Stimulated activated CD4-positive, alpha-beta T cell treated with anti-CD3 and anti-CD28 coated beads, Interleukin-1b, Interleukin-23, amount 100 ng/mL, for 4 hours (primary cell): ENCODE results near the gene SPOP.
"Not testable (repeated sequence)": the region's sequence is repeated elsewhere in the genome, so short reads cannot be mapped to it uniquely, and the experiment has no call there.

Experiments used
- DNase-seq, 2 donors: peaks; one replicate each; pipeline ENCODE4 v3.0.0-alpha.2; 2020; ENCODE audit warnings: low read depth in 2 of 2

Gene SPOP

DNA sequence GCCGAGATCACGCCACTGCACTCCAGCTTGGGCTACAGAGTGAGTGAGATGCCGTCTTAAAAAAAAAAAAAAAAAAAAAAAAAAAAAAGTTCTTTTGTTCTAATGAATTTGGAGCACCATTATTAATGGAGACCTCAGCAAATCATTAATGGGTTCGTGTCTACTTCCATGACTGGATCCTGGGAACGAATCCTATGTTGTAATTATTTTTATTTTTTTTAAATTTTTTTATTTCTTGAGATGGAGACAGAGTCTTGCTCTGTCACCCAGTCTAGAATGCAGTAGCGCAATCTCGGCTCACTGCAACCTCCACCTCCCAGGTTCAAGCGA lies 30.7 kb downstream of the SPOP start:
- no peak for DNase-seq

GRCh38 chr17:49646391-49647255 lies 31.3 kb downstream of the SPOP start:
- peak; percentile 5 to 31 for DNase-seq

DNA sequence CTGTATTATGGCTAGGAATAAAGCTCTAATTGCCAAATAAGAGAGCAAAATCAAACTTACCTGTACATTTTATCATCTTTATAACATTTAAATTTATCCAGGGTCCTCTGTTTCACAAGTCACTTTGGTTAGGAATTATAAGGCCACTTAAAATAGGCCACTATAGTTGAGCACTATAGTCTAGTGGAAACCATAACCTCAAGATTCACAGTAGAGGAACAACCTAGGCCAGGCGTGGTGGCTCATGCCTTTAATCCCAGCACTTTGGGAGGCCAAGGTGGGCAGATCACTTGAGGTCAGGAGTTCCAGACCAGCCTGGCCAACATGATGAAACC lies 31.9 kb downstream of the SPOP start:
- DNase-seq, result not testable (repeated sequence)

DNA sequence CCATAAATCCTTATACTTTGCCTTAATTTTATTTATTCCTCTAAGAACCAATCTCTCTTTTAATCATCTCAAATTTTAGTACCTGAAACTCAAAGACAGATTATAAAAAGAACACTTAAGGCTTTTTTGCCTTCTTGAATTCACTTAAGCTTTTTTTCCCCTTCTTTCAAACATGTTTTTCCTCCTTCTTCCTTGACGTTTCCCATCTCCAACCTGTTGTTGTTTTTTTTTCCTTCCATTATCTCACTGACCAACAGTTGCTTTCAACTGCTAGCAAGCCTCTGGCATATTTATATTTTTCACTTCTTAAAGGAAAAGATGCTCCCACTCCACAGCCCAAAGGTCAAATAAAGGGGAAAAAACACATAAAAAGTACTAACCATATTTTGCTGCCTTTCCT lies 32.2 kb downstream of the SPOP start:
- DNase-seq, result no peak

- no peak for DNase-seq
Observed at GRCh38 chr17:49640556-49640955, 37.3 kb downstream of the SPOP start.

- no peak for DNase-seq
Observed at GRCh38 chr17:49638818-49639217, 39.1 kb downstream of the SPOP start.

DNA sequence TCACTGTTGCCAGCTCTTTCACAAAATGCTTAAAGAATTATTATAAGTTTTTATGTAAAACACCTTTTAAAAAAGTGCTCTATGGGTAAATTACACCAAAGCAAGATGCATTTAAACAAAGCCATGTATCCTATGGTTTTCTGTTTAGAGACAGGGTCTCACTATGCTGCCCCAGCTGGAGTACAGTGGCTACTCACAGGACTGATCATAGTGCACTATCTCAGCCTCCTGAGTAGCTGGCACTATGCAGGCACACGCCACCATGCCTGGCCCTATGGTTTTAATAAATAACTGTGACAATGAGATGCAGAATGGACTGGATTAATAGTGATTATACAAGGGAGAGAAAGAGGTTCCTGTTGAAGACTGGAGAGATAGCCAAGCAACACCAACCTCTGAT lies 40.2 kb downstream of the SPOP start:
- DNase-seq, result no peak

DNA sequence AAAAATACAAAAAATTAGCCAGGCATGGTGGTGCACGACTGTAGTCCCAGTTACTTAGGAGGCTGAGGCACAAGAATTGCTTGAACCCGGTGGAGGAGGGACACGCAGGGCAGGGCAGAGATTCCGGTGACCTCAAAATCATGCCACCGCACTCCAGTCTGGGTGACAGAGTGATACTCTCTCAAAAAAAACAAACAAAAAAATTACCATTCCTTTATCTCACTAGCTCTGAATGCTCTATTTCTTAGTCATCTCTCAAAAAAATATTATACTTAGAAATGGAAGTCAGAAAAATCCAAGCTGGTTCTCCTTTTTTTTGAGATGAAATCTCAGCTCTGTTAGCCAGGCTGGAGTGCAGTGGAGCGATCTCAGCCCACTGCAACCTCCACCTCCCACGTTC lies 40.8 kb downstream of the SPOP start:
- DNase-seq, result no peak

- no peak for DNase-seq
Observed at GRCh38 chr17:49635121-49635520, 42.8 kb downstream of the SPOP start.

DNA sequence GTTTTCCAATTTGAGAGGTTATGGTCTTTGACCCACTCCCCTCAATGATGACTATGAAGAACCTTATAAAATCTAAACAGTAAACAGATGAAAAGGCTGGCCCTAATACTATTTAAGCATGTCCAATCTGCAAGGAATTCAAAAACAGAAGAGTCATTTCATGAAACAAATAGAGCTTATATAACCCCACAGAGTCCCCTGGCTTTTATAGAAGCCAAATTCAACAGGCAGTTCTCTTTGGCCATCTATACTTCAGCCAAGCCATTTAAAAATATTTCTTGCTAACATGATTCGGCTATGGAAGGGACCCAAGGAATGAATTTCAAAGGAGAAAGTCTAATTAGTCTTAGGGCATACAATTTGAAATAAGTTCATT lies 43.4 kb downstream of the SPOP start:
- no peak for DNase-seq

- DNase-seq, result no peak
Observed at GRCh38 chr17:49633762-49634484, 44.0 kb downstream of the SPOP start.

DNA sequence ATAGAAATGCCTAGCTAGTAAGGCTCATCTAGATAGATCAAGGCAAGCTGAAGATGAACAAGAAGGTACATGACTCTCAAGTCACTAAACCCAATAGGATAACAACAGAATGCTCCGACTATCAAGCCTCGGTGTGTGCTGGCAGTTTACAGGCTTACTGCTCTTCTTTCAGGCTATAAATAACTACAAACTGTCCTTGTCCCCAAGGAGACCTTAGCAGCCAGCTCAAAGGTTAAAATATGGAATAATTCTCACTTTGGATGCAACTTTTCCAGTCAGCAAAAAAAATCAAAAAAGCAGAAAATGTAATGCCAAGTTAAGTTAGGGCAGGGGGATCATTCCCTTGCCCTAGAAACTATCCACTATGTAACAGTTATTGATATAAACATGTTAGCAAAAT lies 44.6 kb downstream of the SPOP start:
- DNase-seq, result no peak

DNA sequence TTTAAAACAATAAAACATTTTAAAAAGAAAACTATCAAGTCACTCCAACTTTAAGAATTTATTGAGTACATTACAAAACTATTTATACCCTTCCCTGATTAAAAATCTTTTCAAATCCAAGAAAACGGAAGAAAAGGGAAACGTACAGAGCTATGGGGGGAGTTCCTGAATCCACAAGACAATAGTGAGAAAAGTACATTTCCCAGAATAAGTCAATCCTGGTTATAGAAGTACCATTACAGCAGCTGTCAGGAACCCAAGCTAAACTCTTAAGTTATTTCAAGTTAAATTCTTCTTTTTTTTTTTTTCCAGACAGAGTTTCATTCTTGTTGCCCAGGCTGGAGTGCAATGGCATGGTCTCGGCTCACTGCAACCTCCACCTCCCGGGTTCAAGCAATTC lies 45.7 kb downstream of the SPOP start:
- no peak for DNase-seq

DNA sequence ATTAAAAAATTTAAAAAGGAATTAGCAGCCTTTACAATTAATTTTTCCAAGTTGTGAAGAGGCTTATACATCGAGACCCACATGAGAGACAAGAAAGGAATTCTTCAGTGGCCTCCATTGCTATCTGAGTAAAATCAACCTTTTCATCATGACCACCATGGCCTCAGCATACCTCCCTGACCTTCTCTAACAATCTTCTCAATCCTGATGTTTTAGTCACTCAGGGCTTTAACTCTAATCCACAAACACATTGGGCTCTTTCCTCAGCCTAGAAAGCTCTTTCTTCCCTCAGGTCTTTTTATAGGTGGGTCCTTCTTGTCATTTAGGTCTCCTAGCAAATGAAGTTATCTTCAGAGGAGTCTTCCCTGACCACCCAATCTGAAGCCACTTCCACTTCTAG lies 46.4 kb downstream of the SPOP start:
- DNase-seq, result no peak

DNA sequence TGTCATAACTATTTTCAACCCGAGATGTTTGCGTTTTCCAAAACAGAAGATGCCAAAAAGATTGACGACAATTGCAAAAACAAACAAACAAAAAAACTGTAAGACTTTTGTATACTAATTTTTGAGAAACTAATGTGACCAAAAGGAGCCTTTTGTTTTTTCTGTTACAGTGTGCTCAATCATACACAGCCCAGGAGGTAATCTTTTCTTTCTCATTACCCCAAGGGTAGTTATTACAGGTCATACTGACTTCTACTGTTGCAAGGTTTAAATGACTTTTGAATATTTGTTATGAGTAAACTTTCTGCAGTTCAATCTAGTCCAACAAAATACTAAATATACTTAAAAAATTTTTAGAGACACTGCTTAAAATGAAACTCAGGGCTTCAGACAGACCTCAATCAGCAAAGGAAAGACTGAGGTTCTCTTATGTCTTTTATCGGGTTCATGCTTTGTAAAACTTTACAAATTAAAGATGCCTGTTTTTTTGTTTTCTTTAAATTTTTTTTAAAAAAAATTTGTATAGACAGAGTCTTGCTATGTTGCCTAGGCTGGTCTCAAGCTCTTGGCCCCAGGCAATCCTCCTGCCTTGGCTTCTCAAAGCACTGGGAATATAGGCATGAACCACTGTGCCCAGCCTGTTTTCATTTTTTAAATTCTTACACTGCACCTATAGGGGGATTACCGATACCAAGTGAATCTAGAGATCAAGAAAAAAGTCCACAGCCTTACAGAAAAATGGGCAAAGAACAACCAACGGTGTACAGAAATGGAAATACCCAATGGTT lies 47.6 kb downstream of the SPOP start:
- DNase-seq, result no peak

- no peak for DNase-seq
Observed at GRCh38 chr17:49629447-49629846, 48.5 kb downstream of the SPOP start.

DNA sequence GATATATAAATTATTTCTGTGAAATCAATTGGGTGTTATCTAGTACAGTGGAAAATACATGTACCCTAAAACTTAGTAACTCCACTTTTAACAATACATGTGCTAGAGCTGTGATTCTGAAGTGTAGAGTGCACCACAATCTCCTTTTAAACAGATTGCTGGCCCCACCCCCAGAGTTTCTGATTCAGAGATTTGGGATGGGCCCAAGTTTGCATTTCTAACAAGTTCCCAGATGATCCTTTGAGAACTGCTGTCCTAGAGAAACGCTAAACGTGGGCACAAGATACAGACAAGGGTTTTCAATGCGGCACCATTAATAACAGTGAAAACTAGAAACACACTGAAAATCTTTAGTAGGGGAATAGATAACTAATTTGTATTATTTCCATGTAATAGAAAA lies 53.0 kb downstream of the SPOP start:
- no peak for DNase-seq

- DNase-seq, result no peak
Observed at GRCh38 chr17:49621946-49622529, 55.9 kb downstream of the SPOP start.

DNA sequence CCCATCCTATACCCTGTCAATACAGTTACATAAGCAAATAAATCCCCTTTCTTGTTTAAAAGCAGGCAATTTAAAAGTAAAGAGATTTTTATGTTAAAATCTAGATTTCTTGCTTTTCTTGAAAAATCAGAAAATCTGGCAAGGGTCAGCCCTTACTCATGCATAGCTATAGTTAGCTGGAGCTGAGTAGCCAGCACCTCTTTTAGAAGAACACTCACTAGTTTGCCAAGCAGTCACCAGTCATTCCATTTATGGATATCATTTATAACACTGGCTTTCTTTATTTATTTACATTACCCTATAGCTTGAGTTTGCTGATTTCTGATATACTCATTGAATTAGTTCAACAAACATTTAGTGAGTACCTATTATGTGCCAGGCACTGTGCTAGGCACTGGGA lies 56.5 kb downstream of the SPOP start:
- no peak for DNase-seq

- DNase-seq, result no peak
Observed at GRCh38 chr17:49618028-49618611, 59.8 kb downstream of the SPOP start.

DNA sequence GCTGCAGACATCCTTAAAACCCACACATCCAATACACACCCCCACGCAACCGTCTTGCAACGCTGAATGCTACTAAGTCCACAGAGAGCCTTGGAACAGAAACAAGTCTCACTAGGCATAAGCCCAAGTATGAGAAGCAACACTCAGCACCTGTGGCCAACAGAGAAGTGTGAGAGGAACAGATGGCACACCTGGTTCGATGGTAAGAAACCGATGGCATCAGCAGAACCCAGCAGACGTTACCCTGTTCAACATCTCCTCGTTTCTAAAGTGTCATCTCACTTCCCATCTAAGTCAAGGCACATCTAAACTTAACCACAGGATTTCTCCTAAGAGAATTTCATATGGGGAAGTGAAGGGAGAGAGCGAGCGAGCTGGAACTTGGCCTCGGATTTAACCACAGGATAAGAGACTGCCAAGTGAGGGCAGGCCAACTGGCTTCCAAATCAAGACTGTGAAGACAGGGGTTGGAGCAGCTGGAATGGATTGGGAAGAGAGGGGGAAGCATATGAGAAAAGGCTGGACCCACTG lies 61.2 kb downstream of the SPOP start:
- no peak for DNase-seq

DNA sequence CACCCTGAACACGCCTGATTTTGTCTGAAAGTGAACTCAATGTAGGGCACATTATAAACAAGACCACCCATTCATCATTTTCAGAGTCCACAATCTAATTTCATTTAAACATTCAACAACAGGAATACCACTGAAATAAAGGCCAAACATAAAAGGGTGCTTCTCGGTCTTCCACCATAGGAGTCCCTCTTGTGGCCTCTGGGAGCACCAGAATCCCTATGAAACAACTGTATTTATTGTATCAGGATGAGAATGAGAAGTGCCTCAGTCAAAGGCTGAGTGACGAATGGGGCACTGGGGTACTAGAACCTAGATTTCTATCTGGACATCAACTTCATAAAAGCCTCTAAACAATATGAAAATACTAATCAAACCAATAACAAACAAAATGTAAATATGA lies 61.8 kb downstream of the SPOP start:
- no peak for DNase-seq
